Measurements from ENCODE around the gene CTNNA3. TPM values are rescaled to one million over a fixed set of nuclear protein-coding genes. Genes with fewer than 3 reads are reported as not detected.
"Not testable (repeated sequence)": the region's sequence is repeated elsewhere in the genome, so short reads cannot be mapped to it uniquely, and the experiment has no call there.

Gene CTNNA3
- total RNA-seq, 2 donors from 2014 or later: under 0.01 to 0.33 TPM

DNA sequence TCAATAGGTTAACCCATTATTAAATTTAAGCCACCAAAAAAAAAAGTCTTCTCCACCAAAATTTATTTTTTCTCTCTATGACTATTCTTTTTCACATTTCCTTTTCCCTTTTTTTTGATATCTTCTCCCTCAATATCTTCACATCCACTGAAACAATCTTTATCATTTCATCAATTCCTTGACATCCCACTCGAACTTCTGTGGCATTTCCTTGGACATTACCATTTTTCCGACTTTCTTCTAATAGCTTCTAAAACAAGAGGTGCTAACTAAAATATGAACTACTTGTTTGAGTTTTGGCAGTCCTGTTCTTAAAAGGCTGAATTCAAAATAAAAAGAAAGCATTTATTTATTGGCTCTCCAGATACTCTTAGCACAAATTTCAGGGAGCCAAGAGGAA is 684 bp upstream of the CTNNA3 start:
- DNase-seq (no peak), ATAC-seq (no peak)
- no peak overlapping the region for H3K4me3 ChIP-seq
- no peaks in the 10 kb centered on the region for H3K9me3 ChIP-seq
- H3K27me3 ChIP-seq: no peaks in the 10 kb centered on the region
- intact Hi-C loops (cut with DNase I): loop anchor here (5.0 kb wide), 1 partner anchor 86 kb away; no protein-coding TSS in a partner anchor
- peaks cover 5% of the 10 kb centered on the region for H3K4me1 ChIP-seq
- WGBS, 2 donors: 68 to 69% methylated on average over 2 of the region's 2 CpGs
- TF ChIP-seq, protein P1, sequence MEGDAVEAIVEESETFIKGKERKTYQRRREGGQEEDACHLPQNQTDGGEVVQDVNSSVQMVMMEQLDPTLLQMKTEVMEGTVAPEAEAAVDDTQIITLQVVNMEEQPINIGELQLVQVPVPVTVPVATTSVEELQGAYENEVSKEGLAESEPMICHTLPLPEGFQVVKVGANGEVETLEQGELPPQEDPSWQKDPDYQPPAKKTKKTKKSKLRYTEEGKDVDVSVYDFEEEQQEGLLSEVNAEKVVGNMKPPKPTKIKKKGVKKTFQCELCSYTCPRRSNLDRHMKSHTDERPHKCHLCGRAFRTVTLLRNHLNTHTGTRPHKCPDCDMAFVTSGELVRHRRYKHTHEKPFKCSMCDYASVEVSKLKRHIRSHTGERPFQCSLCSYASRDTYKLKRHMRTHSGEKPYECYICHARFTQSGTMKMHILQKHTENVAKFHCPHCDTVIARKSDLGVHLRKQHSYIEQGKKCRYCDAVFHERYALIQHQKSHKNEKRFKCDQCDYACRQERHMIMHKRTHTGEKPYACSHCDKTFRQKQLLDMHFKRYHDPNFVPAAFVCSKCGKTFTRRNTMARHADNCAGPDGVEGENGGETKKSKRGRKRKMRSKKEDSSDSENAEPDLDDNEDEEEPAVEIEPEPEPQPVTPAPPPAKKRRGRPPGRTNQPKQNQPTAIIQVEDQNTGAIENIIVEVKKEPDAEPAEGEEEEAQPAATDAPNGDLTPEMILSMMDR (IDR thresholded peaks at IDR 0.05): no peak
- TF ChIP-seq POLR2A (IDR thresholded peaks at IDR 0.05): no peak
- H3K27ac ChIP-seq: no peak overlapping the region
- H3K36me3 ChIP-seq (replicated peaks in 1 of 2; ENCODE audit: insufficient read depth in 1 of 2, low read depth in 2 of 2): no peaks in the 10 kb centered on the region

DNA sequence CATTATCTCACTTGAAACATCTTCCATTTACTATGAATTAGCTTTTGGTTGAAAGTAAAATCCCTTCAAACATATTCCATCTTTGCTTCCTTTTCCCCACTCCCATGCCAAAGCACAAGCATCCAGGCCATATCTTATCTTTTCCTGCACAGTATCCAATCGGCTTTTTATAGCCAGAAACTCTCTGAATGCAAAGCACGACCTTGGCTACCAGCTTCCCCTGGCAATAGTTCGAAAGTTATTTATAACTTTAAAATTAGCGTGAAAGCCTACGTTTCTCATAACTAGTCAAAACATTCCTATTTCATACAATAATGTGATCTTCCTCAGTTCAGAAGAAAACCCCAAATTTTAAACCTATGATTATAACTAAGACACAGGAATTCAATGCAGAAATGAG is 440 bp downstream of the CTNNA3 start:
- ATAC-seq: no peak
- intact Hi-C loops (cut with DNase I): loop anchor here (5.0 kb wide), 1 partner anchor 87 kb away; no protein-coding TSS in a partner anchor
- Histone ChIP-seq H3K4me1 (peaks cover 5% of the 10 kb centered on the region), H3K4me3 (no peak overlapping the region), H3K27ac (no peak overlapping the region), H3K36me3 (replicated peaks in 1 of 2; ENCODE audit: insufficient read depth in 1 of 2, low read depth in 2 of 2) (no peaks in the 10 kb centered on the region), H3K9me3 (no peaks in the 10 kb centered on the region), H3K27me3 (no peaks in the 10 kb centered on the region)
- TF ChIP-seq, protein P1 (IDR thresholded peaks at IDR 0.05): no peak
- TF ChIP-seq POLR2A (IDR thresholded peaks at IDR 0.05): no peak
- no peak for DNase-seq
- WGBS, 2 donors: 1 to 8% methylated on average over 5 of the region's 5 CpGs

DNA sequence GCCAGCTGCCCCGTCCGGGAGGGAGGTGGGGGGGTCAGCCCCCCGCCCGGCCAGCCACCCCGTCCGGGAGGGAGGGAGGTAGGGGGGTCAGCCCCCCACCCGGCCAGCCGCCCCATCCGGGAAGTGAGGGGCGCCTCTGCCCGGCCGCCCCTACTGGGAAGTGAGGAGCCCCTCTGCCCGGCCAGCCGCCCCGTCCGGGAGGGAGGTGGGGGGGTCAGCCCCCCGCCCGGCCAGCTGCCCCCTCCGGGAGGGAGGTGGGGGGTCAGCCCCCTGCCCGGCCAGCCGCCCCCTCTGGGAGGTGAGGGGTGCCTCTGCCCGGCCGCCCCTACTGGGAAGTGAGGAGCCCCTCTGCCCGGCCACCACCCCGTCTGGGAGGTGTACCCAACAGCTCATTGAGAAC is 4.1 kb downstream of the CTNNA3 start:
- H3K27me3 ChIP-seq; H3K36me3 ChIP-seq (replicated peaks in 1 of 2; ENCODE audit: insufficient read depth in 1 of 2, low read depth in 2 of 2); H3K4me1 ChIP-seq; H3K27ac ChIP-seq; H3K9me3 ChIP-seq; intact Hi-C loops (cut with DNase I); DNase-seq; H3K4me3 ChIP-seq; ATAC-seq: not testable (repeated sequence)
- WGBS, 2 donors: no CpG with 5 or more reads among the region's 25 CpGs

GRCh38 chr10:67690540-67690939 is 5.5 kb downstream of the CTNNA3 start:
- DNase-seq; H3K36me3 ChIP-seq (replicated peaks in 1 of 2; ENCODE audit: insufficient read depth in 1 of 2, low read depth in 2 of 2); H3K27ac ChIP-seq; intact Hi-C loops (cut with DNase I); H3K4me3 ChIP-seq; H3K9me3 ChIP-seq; ATAC-seq; H3K27me3 ChIP-seq; H3K4me1 ChIP-seq: not testable (repeated sequence)
- 90 to 92% methylated on average over 7 of the region's 7 CpGs for WGBS, 2 donors

DNA sequence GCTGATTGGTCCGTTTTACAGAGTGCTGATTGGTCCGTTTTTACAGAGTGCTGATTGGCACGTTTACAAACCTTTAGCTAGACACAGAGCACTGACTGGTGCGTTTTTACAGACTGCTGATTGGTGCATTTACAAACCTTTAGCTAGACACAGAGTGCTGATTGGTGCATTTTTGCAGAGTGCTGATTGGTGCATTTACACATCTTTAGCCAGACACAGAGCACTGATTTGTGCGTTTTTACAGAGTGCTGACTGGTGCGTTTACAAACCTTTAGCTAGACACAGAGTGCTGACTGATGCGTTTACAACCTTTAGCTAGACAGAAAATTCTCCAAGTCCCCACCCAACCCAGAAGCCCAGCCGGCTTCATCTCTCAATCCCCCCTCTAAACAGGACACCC is 11.9 kb downstream of the CTNNA3 start:
- H3K27ac ChIP-seq; H3K27me3 ChIP-seq; DNase-seq; ATAC-seq; H3K4me1 ChIP-seq; H3K4me3 ChIP-seq; intact Hi-C loops (cut with DNase I); H3K36me3 ChIP-seq (replicated peaks in 1 of 2; ENCODE audit: insufficient read depth in 1 of 2, low read depth in 2 of 2): not testable (repeated sequence)
- H3K9me3 ChIP-seq: peaks cover 0 to 18% (median 0%) of the 10 kb centered on the region in 3 donors
- 80 to 87% methylated on average over 8 of the region's 8 CpGs for WGBS, 2 donors

DNA sequence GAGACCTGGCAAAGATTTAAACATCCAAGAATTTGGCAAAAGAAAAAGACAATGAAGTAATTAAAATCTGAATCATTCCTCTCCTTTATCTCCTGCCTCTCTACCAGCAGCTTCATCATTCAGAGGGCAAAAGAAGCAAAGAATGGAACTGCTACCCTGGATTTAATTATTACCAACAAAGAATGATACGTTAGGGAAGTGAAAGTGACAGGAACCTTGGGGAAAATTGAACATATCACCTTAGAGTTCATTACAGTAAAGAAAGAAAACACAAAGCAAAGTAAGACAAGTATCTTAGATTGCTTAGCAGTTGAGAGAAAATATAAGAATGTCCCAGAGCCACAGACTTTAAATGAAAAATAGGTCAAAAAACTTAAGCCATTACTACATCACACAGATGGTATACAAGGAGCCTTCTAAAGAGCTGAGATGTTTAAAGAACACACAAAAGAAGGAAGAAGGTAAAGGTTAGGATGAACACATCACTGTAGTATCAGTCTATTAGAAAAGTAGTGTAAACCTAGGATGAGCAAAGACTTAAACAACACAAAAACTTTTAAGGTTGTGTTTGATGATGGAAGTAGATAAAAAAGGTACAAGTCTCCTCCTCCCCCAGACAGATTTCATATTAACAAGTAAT is 17.5 kb downstream of the CTNNA3 start:
- ATAC-seq: no peak
- Histone ChIP-seq H3K4me1 (no peaks in the 10 kb centered on the region), H3K36me3 (replicated peaks in 1 of 2; ENCODE audit: insufficient read depth in 1 of 2, low read depth in 2 of 2) (no peaks in the 10 kb centered on the region), H3K9me3 (peaks cover 0 to 2% (median 0%) of the 10 kb centered on the region in 3 donors), H3K27ac (no peak overlapping the region), H3K27me3 (no peaks in the 10 kb centered on the region), H3K4me3 (no peak overlapping the region)
- WGBS, 2 donors: 33 to 46% methylated on average over 1 of the region's 1 CpG
- intact Hi-C loops (cut with DNase I): no loop called here
- DNase-seq: no peak
- TF ChIP-seq, protein P1 (IDR thresholded peaks at IDR 0.05): no peak
- TF ChIP-seq POLR2A (IDR thresholded peaks at IDR 0.05): no peak
